Activated T-cell treated with anti-CD3 and anti-CD28 coated beads, Interleukin-2, amount 50 U/mL, for 72 hours (primary cell): ENCODE results near the gene MED16. TPM values are rescaled to one million over a fixed set of nuclear protein-coding genes. Genes with fewer than 3 reads are reported as not detected.

Experiments
- ATAC-seq, 2 donors: fragments of 150-1000 bp; cut with Tn5 transposase; replicated peaks in 1 of 2; 2 replicates each; pipeline ENCODE4 v1.10.0; 2021; ENCODE audit warnings: moderate library complexity in 2 of 2, mild to moderate bottlenecking in 1 of 2
- DNase-seq, 2 donors: peaks; one replicate each; pipeline ENCODE4 v3.0.0; 2021 to 2022; ENCODE audit warnings: mixed read lengths in 1 of 2
- H3K27ac Mint-ChIP-seq: one replicate; pipeline ENCODE4 v1.8.0; 2022; ENCODE audit warnings: mild to moderate bottlenecking, moderate library complexity, mixed read lengths
- H3K27me3 Mint-ChIP-seq: one replicate; pipeline ENCODE4 v1.8.0; 2022; ENCODE audit warnings: low read depth, mixed read lengths
- H3K36me3 Mint-ChIP-seq, 2 donors: one replicate each; pipeline ENCODE4 v1.8.0; 2022; ENCODE audit warnings: mixed read lengths in 2 of 2, mild to moderate bottlenecking in 1 of 2; ENCODE audit not compliant: insufficient read depth in 2 of 2
- H3K4me1 Mint-ChIP-seq: one replicate; pipeline ENCODE4 v1.8.0; 2022; ENCODE audit warnings: low read depth, mixed read lengths
- H3K4me3 Mint-ChIP-seq, 2 donors: one replicate each; pipeline ENCODE4 v1.8.0; 2022; ENCODE audit warnings: mild to moderate bottlenecking in 2 of 2, mixed read lengths in 2 of 2, moderate library complexity in 2 of 2
- H3K9me3 Mint-ChIP-seq, 2 donors: one replicate each; pipeline ENCODE4 v1.8.0; 2022; ENCODE audit warnings: mixed read lengths in 2 of 2
- total RNA-seq, 2 donors: library from RNA; stranded (reverse); gene quantifications; one replicate each; pipeline ENCODE4 v1.2.3, GENCODE V29; 2022

The MED16 gene
- total RNA-seq, 2 donors from 2014 or later, result 59.8 to 62.2 TPM

GRCh38 chr19:873084-873483, 19.9 kb downstream of the MED16 start:
- Mint-ChIP-seq H3K27ac (no peak overlapping the region), H3K27me3 (no peaks in the 10 kb centered on the region), H3K4me3 (peak overlapping the region; percentile 63 to 70), H3K4me1 (peaks cover 11% of the 10 kb centered on the region), H3K9me3 (no peaks in the 10 kb centered on the region), H3K36me3 (peaks cover 0 to 4% of the 10 kb centered on the region in 2 donors)
- DNase-seq (peak; percentile 71 to 83), ATAC-seq (peak; percentile 80 to 82)

GRCh38 chr19:872266-872951, 20.6 kb downstream of the MED16 start:
- DNase-seq, result peak; percentile 87 to 92
- no peaks in the 10 kb centered on the region for H3K9me3 Mint-ChIP-seq
- H3K27me3 Mint-ChIP-seq, result no peaks in the 10 kb centered on the region
- H3K4me3 Mint-ChIP-seq, result peak overlapping the region; percentile 74 to 80
- peak; percentile 88 to 89 for ATAC-seq
- peaks cover 11% of the 10 kb centered on the region for H3K4me1 Mint-ChIP-seq
- H3K36me3 Mint-ChIP-seq, result peaks cover 2 to 4% of the 10 kb centered on the region in 2 donors
- H3K27ac Mint-ChIP-seq, result peak overlapping the region; percentile 56

- Mint-ChIP-seq H3K27me3 (no peaks in the 10 kb centered on the region), H3K27ac (peak overlapping the region; percentile 87), H3K4me1 (peaks cover 11% of the 10 kb centered on the region), H3K36me3 (peaks cover 2 to 4% of the 10 kb centered on the region in 2 donors), H3K9me3 (no peaks in the 10 kb centered on the region), H3K4me3 (peak overlapping the region; percentile 74 to 80)
- DNase-seq (no peak), ATAC-seq (no peak)
These were observed 21.3 kb downstream of the MED16 start for GRCh38 chr19:871446-872265.

GRCh38 chr19:870963-871401, 22.0 kb downstream of the MED16 start:
- Mint-ChIP-seq H3K9me3 (no peaks in the 10 kb centered on the region), H3K27ac (no peak overlapping the region), H3K27me3 (no peaks in the 10 kb centered on the region), H3K4me1 (peaks cover 11% of the 10 kb centered on the region), H3K4me3 (no peak overlapping the region), H3K36me3 (peaks cover 2 to 4% of the 10 kb centered on the region in 2 donors)
- DNase-seq (no peak), ATAC-seq (no peak)

GRCh38 chr19:870314-870713, 22.7 kb downstream of the MED16 start:
- H3K36me3 Mint-ChIP-seq, result peaks cover 2 to 4% of the 10 kb centered on the region in 2 donors
- peak overlapping the region; percentile 36 to 52 for H3K4me3 Mint-ChIP-seq
- no peak overlapping the region for H3K27ac Mint-ChIP-seq
- H3K27me3 Mint-ChIP-seq, result no peaks in the 10 kb centered on the region
- no peaks in the 10 kb centered on the region for H3K9me3 Mint-ChIP-seq
- DNase-seq, result no peak
- H3K4me1 Mint-ChIP-seq, result peaks cover 11% of the 10 kb centered on the region
- ATAC-seq, result no peak

- H3K27me3 Mint-ChIP-seq, result no peaks in the 10 kb centered on the region
- H3K4me3 Mint-ChIP-seq, result no peak overlapping the region
- peaks cover 11% of the 10 kb centered on the region for H3K4me1 Mint-ChIP-seq
- peaks cover 2 to 4% of the 10 kb centered on the region in 2 donors for H3K36me3 Mint-ChIP-seq
- H3K27ac Mint-ChIP-seq, result no peak overlapping the region
- no peak for ATAC-seq
- DNase-seq, result no peak
- no peaks in the 10 kb centered on the region for H3K9me3 Mint-ChIP-seq
These were observed 23.5 kb downstream of the MED16 start for GRCh38 chr19:869245-870177.

GRCh38 chr19:868458-869244, 24.3 kb downstream of the MED16 start:
- Mint-ChIP-seq H3K27me3 (no peaks in the 10 kb centered on the region), H3K9me3 (no peaks in the 10 kb centered on the region), H3K4me1 (peaks cover 14% of the 10 kb centered on the region), H3K4me3 (no peak overlapping the region), H3K36me3 (peaks cover 2 to 4% of the 10 kb centered on the region in 2 donors), H3K27ac (no peak overlapping the region)
- ATAC-seq, result no peak
- no peak for DNase-seq

GRCh38 chr19:867855-868457, 25.0 kb downstream of the MED16 start:
- Mint-ChIP-seq H3K4me3 (no peak overlapping the region), H3K27me3 (no peaks in the 10 kb centered on the region), H3K4me1 (peaks cover 20% of the 10 kb centered on the region), H3K9me3 (no peaks in the 10 kb centered on the region), H3K36me3 (peaks cover 2 to 4% of the 10 kb centered on the region in 2 donors), H3K27ac (no peak overlapping the region)
- no peak for DNase-seq
- ATAC-seq, result no peak

- no peak for DNase-seq
- no peaks in the 10 kb centered on the region for H3K27me3 Mint-ChIP-seq
- peaks cover 2 to 4% of the 10 kb centered on the region in 2 donors for H3K36me3 Mint-ChIP-seq
- H3K4me3 Mint-ChIP-seq, result no peak overlapping the region
- no peaks in the 10 kb centered on the region for H3K9me3 Mint-ChIP-seq
- no peak for ATAC-seq
- H3K4me1 Mint-ChIP-seq, result peaks cover 19% of the 10 kb centered on the region
- H3K27ac Mint-ChIP-seq, result no peak overlapping the region
These were observed 25.6 kb downstream of the MED16 start for GRCh38 chr19:867301-867793.

- no peaks in the 10 kb centered on the region for H3K9me3 Mint-ChIP-seq
- ATAC-seq (no peak), DNase-seq (no peak)
- no peaks in the 10 kb centered on the region for H3K27me3 Mint-ChIP-seq
- no peak overlapping the region for H3K4me3 Mint-ChIP-seq
- no peak overlapping the region for H3K27ac Mint-ChIP-seq
- H3K36me3 Mint-ChIP-seq, result peaks cover 2 to 4% of the 10 kb centered on the region in 2 donors
- peaks cover 15% of the 10 kb centered on the region for H3K4me1 Mint-ChIP-seq
These were observed 26.2 kb downstream of the MED16 start for GRCh38 chr19:866769-867300.

- Mint-ChIP-seq H3K9me3 (no peaks in the 10 kb centered on the region), H3K4me3 (peak overlapping the region; percentile 51 to 76), H3K4me1 (peaks cover 15% of the 10 kb centered on the region), H3K36me3 (peaks cover 0 to 2% of the 10 kb centered on the region in 2 donors), H3K27ac (peak overlapping the region; percentile 55), H3K27me3 (peaks cover 2% of the 10 kb centered on the region)
- ATAC-seq (no peak), DNase-seq (no peak)
These were observed 29.7 kb downstream of the MED16 start for GRCh38 chr19:863315-863620.
